ENCODE measurements around the gene EMC1.

DNA sequence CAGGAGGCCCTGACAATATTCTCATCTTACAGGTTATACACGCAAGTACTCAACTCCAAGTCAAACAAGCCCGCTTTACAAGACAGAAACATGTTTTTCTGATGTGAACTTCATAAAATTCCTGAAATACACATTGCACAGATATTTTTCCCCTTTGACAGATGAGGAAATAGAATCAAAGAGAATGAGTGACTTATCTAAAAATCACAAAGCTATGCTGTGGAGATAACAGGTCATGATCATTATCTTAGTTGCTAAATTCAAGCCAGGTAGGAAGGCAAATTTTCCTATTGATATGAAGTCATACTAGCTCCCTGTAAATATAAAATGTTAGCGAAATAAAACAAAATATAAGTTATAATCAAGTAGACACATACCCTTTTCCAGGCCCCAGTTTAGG, 59.5 kb downstream of the EMC1 start:
- TF ChIP-seq POLR2A (IDR thresholded peaks at IDR 0.05) (no peak), CTCF (IDR thresholded peaks at IDR 0.05) (no peak)
